Endothelial cell of umbilical vein (primary cell): ENCODE results near the gene DAG1. TPM values are rescaled to one million over a fixed set of nuclear protein-coding genes. Genes with fewer than 3 reads are reported as not detected.

Experiments used
- BruUV-seq: library from RNA; stranded (reverse); fragments of 400-500 nt; replicated peaks from 2 replicates; lab custom pipeline; 2021; lab: Mats Ljungman, UMichigan
- CTCF ChIA-PET: fragments of 300-600, 350-600 bp; sonication (Branson Sonifier 250); formaldehyde crosslinking; loops from one replicate; lab custom pipeline; 2021; ENCODE audit warnings: antibody characterized with exemption, inconsistent platforms; lab: Charles Lee
- POLR2A ChIA-PET: fragments of 300-600, 350-600 bp; sonication (Branson Sonifier 250); formaldehyde crosslinking; loops from one replicate; lab custom pipeline; 2021; ENCODE audit warnings: antibody characterized with exemption, inconsistent platforms; lab: Charles Lee
- DNase-seq: peaks from one replicate; pipeline ENCODE4 v3.0.0-alpha.2; 2011; ENCODE audit warnings: low read depth, low spot score
- FAIRE-seq: peaks from 2 replicates; lab custom pipeline; 2011; peaks lifted over from hg19 to GRCh38; lab: Jason Lieb, UNC
- H2AFZ ChIP-seq: 2 replicates; pipeline ENCODE4 v1.6.0; 2012; ENCODE audit warnings: low read depth, low read length, control low read depth, inconsistent platforms
- H3K27ac ChIP-seq: 2 replicates; pipeline ENCODE4 v1.5.1; 2011; ENCODE audit warnings: low read depth, mild to moderate bottlenecking, control low read depth, low read length, moderate library complexity; ENCODE audit not compliant: insufficient read depth
- H3K27me3 ChIP-seq, 2 experiments: 2 replicates each; pipeline versions ENCODE4 v1.6.0 to v1.6.1; 2011; ENCODE audit warnings: low read length in 2 of 2, mixed read lengths in 1 of 2; ENCODE audit not compliant: control insufficient read depth in 2 of 2, insufficient read depth in 2 of 2
- H3K36me3 ChIP-seq, 2 experiments: 2 replicates in 1 of 2; 3 replicates in 1 of 2; pipeline ENCODE4 v1.5.1; 2011; ENCODE audit warnings: low read length in 2 of 2, mild to moderate bottlenecking in 1 of 2, moderate library complexity in 1 of 2; ENCODE audit not compliant: control insufficient read depth in 2 of 2, insufficient read depth in 2 of 2; ENCODE audit errors: extremely low read depth in 1 of 2
- H3K4me1 ChIP-seq: 3 replicates; pipeline ENCODE4 v1.5.1; 2011; ENCODE audit warnings: mild to moderate bottlenecking, low read length; ENCODE audit not compliant: control insufficient read depth, insufficient read depth; ENCODE audit errors: extremely low read depth
- H3K4me2 ChIP-seq: 2 replicates; pipeline ENCODE4 v1.6.1; 2011; ENCODE audit warnings: low read length, control low read depth, mixed read lengths; ENCODE audit not compliant: insufficient read depth
- H3K4me3 ChIP-seq, 3 experiments: fragments of 200-600 bp in 1 of 3; sonication (generic), shearing (Covaris generic) in 1 of 3; replicated peaks in 1 of 3; 2 replicates each; pipeline ENCODE4 v1.5.1; 2011 to 2016; ENCODE audit warnings: control low read depth in 3 of 3, low read length in 3 of 3, mild to moderate bottlenecking in 2 of 3, inconsistent platforms in 1 of 3, low read depth in 1 of 3, moderate library complexity in 1 of 3; ENCODE audit not compliant: insufficient read depth in 1 of 3
- H3K79me2 ChIP-seq: 2 replicates; pipeline ENCODE4 v1.6.0; 2012; ENCODE audit warnings: low read length, inconsistent platforms; ENCODE audit not compliant: control insufficient read depth, insufficient read depth
- H3K9ac ChIP-seq: replicated peaks from 2 replicates; pipeline ENCODE3; 2011; ENCODE audit warnings: low read length, control low read depth; ENCODE audit not compliant: insufficient read depth; ENCODE audit errors: extremely low read depth
- H3K9me1 ChIP-seq: replicated peaks from 3 replicates; pipeline ENCODE4 v1.6.0; 2011; ENCODE audit warnings: mild to moderate bottlenecking, low read length; ENCODE audit not compliant: control insufficient read depth, insufficient read depth; ENCODE audit errors: extremely low read depth
- H3K9me3 ChIP-seq: replicated peaks from 2 replicates; pipeline ENCODE4 v1.5.1; 2012; ENCODE audit warnings: low read length, inconsistent platforms; ENCODE audit not compliant: control insufficient read depth, insufficient read depth
- H4K20me1 ChIP-seq: replicated peaks from 2 replicates; pipeline ENCODE3; 2011; ENCODE audit warnings: mild to moderate bottlenecking, low read length; ENCODE audit not compliant: control insufficient read depth, insufficient read depth; ENCODE audit errors: extremely low read depth
- CTCF ChIP-seq, 2 donors: IDR thresholded peaks; 1 replicate in 1 of 2; 2 replicates in 1 of 2; pipeline ENCODE4 v1.5.1; 2011; ENCODE audit warnings: low read length in 2 of 2, mild to moderate bottlenecking in 2 of 2, moderate library complexity in 2 of 2, control low read depth in 1 of 2, inconsistent platforms in 1 of 2, low read depth in 1 of 2; ENCODE audit not compliant: insufficient read depth in 1 of 2; ENCODE audit errors: extremely low read depth in 1 of 2
- EZH2 ChIP-seq: IDR thresholded peaks from 2 replicates; pipeline ENCODE4 v1.6.1; 2012; ENCODE audit warnings: borderline replicate concordance, low read depth, mild to moderate bottlenecking, moderate library complexity, low read length, inconsistent platforms; ENCODE audit not compliant: severe bottlenecking
- FOS ChIP-seq: IDR thresholded peaks from 2 replicates; pipeline ENCODE4 v1.6.1; 2011; ENCODE audit warnings: mild to moderate bottlenecking, low read length, moderate library complexity, borderline replicate concordance; ENCODE audit not compliant: insufficient read depth
- GATA2 ChIP-seq: IDR thresholded peaks from 2 replicates; pipeline ENCODE4 v1.7.0; 2011; ENCODE audit warnings: low read depth, mild to moderate bottlenecking, moderate library complexity, mixed read lengths, low read length; ENCODE audit not compliant: insufficient read length, insufficient read depth
- JUN ChIP-seq: IDR thresholded peaks from 2 replicates; pipeline ENCODE4 v1.6.1; 2011; ENCODE audit warnings: borderline replicate concordance, low read depth; ENCODE audit not compliant: insufficient read length, insufficient read depth
- MAX ChIP-seq: IDR thresholded peaks from 2 replicates; pipeline ENCODE4 v1.6.1; 2011; ENCODE audit not compliant: insufficient read depth, insufficient read length
- MYC ChIP-seq: IDR thresholded peaks from one replicate; pipeline ENCODE4 v1.6.1; 2011; ENCODE audit warnings: mild to moderate bottlenecking, low read depth, low read length
- POLR2A ChIP-seq: IDR thresholded peaks from 2 replicates; pipeline ENCODE4 v1.6.1; 2012; ENCODE audit warnings: low read depth, mild to moderate bottlenecking, control low read depth, low read length
- POLR2AphosphoS5 ChIP-seq: IDR thresholded peaks from 2 replicates; pipeline ENCODE4 v1.6.1; 2012; ENCODE audit warnings: low read depth, mild to moderate bottlenecking, control low read depth, low read length, moderate library complexity; ENCODE audit not compliant: insufficient read depth
- dilution Hi-C: fragments of 300-500 bp; cut with MboI; formaldehyde crosslinking; loops from one replicate; pipeline ENCODE4 v1.15.0; 2019; ENCODE audit warnings: low sequenced_read_pairs; ENCODE audit not compliant: extremely low pct_ligation_motif_present
- intact Hi-C: fragments of 100-400 bp; cut with micrococcal nuclease; formaldehyde crosslinking; loops from one replicate; pipeline ENCODE4 v1.10.0; 2022
- polyA plus RNA-seq, 4 experiments: library from polyadenylated mRNA; depleted of rRNA in 3 of 4; stranded (reverse) in 3 of 4; unstranded in 1 of 4; fragments of >200 nt; gene quantifications; 2 replicates each; pipeline versions ENCODE4 v1.2.1 to v1.2.3, GENCODE V29; 2011 to 2012; ENCODE audit warnings: missing spikeins in 1 of 4
- total RNA-seq: library from RNA; stranded (reverse); gene quantifications from 2 replicates; pipeline ENCODE4 v1.2.3, GENCODE V29; 2021

The DAG1 gene
- total and polyA plus RNA-seq, 2 donors (not counting 3 experiments of a cell fraction or from before 2014, with no cell fraction given): 59.6 to 97.5 TPM

- no peak for FAIRE-seq
- H3K79me2 ChIP-seq: no peaks in the 10 kb centered on the region
- H3K27ac ChIP-seq: no peak overlapping the region
- no peaks in the 10 kb centered on the region for H3K9me1 ChIP-seq
- no peak overlapping the region for H3K9ac ChIP-seq
- POLR2A ChIA-PET: no interaction called here
- no peak for DNase-seq
- no peak for TF ChIP-seq GATA2
- TF ChIP-seq POLR2A: no peak
- no peak for TF ChIP-seq CTCF (IDR thresholded peaks at IDR 0.05; ENCODE audit: extremely low read depth in 1 of 2, insufficient read depth in 1 of 2, low read depth in 1 of 2, low read length in 2 of 2)
- TF ChIP-seq POLR2AphosphoS5: no peak
- TF ChIP-seq EZH2: no peak
- TF ChIP-seq MYC: no peak
- TF ChIP-seq JUN: no peak
- TF ChIP-seq FOS: no peak
- TF ChIP-seq MAX: no peak
- no peak overlapping the region for H3K4me2 ChIP-seq
- no peak overlapping the region for H3K4me3 ChIP-seq
- dilution Hi-C loops: no loop called here
- no peaks in the 10 kb centered on the region for H3K4me1 ChIP-seq
- CTCF ChIA-PET: interaction anchor here (3.3 kb wide), 1 partner anchor 8 kb away, joined by 13 read pairs; no protein-coding TSS in a partner anchor
- H4K20me1 ChIP-seq: no peaks in the 10 kb centered on the region
- BruUV-seq: no TSS peak
- intact Hi-C loops: no loop called here
- no peak overlapping the region for H2AFZ ChIP-seq
- no peaks in the 10 kb centered on the region for H3K9me3 ChIP-seq
- peaks cover 0 to 13% of the 10 kb centered on the region in 2 experiments for H3K36me3 ChIP-seq
- H3K27me3 ChIP-seq: no peaks in the 10 kb centered on the region
Observed at GRCh38 chr3:49531218-49531617, 61.2 kb downstream of the DAG1 start.
